Measurements from ENCODE around the gene OIT3. TPM values are rescaled to one million over a fixed set of nuclear protein-coding genes. Genes with fewer than 3 reads are reported as not detected.
"Not testable (repeated sequence)": the region's sequence is repeated elsewhere in the genome, so short reads cannot be mapped to it uniquely, and the experiment has no call there.

Gene OIT3
- total RNA-seq, 1 donor from 2014 or later = 0.18 TPM

DNA sequence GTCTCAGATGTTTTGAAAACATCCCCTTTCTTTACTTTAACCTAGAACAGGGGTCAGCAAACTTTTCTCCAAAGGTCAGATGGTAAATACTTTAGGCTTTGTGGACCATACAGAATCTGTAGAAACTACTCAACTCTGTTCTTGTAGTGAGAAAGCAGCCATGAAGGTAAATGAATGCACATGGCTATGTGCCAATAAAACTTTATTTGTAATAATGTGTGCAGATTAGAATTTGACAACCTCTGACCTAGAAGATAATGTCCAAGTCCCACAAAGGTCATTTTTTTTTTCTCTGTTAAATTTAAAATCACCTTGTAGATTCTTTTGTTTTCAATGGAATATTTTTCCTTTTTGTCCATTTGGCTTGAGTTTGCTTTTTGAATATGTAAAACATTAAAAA is 17.2 kb downstream of the OIT3 start:
- intact Hi-C loops (cut with DNase I) = no loop called here
- DNase-seq (no peak), ATAC-seq (no peak)
- Histone ChIP-seq H3K4me3 (no peak overlapping the region), H3K4me1 (no peaks in the 10 kb centered on the region), H3K36me3 (no peaks in the 10 kb centered on the region), H3K27me3 (ENCODE audit: low read depth) (no peaks in the 10 kb centered on the region), H3K27ac (no peak overlapping the region), H3K9me3 (no peaks in the 10 kb centered on the region)
- TF ChIP-seq, protein P1, sequence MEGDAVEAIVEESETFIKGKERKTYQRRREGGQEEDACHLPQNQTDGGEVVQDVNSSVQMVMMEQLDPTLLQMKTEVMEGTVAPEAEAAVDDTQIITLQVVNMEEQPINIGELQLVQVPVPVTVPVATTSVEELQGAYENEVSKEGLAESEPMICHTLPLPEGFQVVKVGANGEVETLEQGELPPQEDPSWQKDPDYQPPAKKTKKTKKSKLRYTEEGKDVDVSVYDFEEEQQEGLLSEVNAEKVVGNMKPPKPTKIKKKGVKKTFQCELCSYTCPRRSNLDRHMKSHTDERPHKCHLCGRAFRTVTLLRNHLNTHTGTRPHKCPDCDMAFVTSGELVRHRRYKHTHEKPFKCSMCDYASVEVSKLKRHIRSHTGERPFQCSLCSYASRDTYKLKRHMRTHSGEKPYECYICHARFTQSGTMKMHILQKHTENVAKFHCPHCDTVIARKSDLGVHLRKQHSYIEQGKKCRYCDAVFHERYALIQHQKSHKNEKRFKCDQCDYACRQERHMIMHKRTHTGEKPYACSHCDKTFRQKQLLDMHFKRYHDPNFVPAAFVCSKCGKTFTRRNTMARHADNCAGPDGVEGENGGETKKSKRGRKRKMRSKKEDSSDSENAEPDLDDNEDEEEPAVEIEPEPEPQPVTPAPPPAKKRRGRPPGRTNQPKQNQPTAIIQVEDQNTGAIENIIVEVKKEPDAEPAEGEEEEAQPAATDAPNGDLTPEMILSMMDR (IDR thresholded peaks at IDR 0.05) = no peak

DNA sequence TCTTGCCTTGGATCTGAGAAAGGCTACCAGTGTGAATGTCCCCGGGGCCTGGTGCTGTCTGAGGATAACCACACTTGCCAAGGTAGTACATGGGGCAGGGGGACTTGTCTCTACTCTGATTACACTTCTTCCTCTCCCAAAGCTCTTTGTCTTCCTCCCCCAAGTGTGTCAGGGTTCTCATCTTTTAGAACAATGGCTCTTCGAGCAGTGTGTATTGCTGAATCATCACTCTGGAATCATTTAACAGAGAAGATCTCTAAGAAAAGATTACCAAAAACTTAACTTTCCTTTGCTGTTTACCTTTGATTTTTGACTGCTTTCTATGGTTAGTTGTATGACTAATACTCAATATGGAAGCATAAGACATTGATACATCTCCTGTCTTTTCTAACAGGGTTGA is 18.2 kb downstream of the OIT3 start:
- H3K36me3 ChIP-seq = no peaks in the 10 kb centered on the region
- no peaks in the 10 kb centered on the region for H3K9me3 ChIP-seq
- H3K4me3 ChIP-seq = no peak overlapping the region
- H3K4me1 ChIP-seq = no peaks in the 10 kb centered on the region
- ATAC-seq (no peak), DNase-seq (no peak)
- no peak overlapping the region for H3K27ac ChIP-seq
- no peaks in the 10 kb centered on the region for H3K27me3 ChIP-seq (ENCODE audit: low read depth)
- intact Hi-C loops (cut with DNase I) = no loop called here
- TF ChIP-seq, protein P1 (IDR thresholded peaks at IDR 0.05) = no peak

DNA sequence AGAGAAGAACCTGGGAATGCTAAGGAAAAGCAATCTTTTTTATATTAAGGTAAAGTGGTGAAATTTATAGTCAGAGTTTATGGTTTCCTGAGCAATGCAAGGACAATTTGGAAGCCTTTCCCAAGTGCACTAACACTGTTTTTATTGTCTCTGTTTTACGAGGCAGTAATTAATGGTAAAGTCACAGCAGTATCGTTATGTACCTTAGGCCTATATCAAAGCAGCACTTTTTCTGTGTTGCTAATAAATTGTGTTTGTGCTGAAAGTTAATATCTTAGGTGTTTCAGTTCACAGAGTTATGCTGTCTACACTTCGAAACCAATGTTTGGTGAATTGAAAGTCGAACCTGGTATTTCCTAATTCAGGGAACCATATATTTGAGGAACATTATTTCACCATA is 19.2 kb downstream of the OIT3 start:
- intact Hi-C loops (cut with DNase I) = no loop called here
- H3K4me1 ChIP-seq = no peaks in the 10 kb centered on the region
- no peaks in the 10 kb centered on the region for H3K36me3 ChIP-seq
- ATAC-seq (no peak), DNase-seq (no peak)
- no peak overlapping the region for H3K27ac ChIP-seq
- H3K27me3 ChIP-seq (ENCODE audit: low read depth) = no peaks in the 10 kb centered on the region
- no peaks in the 10 kb centered on the region for H3K9me3 ChIP-seq
- no peak overlapping the region for H3K4me3 ChIP-seq
- TF ChIP-seq, protein P1 (IDR thresholded peaks at IDR 0.05) = no peak

DNA sequence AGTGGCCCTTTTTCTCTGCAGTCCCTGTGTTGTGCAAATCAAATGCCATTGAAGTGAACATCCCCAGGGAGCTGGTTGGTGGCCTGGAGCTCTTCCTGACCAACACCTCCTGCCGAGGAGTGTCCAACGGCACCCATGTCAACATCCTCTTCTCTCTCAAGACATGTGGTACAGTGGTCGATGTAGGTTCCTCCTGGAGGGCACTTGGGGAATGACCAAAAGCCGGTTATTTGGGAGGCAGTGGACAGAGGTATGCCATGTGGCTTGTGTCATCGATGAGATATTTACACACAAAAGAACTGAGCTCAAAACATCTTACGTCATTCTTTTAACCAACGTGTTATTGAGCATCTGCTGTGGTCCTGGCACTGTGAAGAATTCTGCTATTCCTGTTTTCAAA is 19.7 kb downstream of the OIT3 start:
- intact Hi-C loops (cut with DNase I) = no loop called here
- DNase-seq = no peak
- TF ChIP-seq, protein P1 (IDR thresholded peaks at IDR 0.05) = no peak
- no peak for ATAC-seq
- no peaks in the 10 kb centered on the region for H3K27me3 ChIP-seq (ENCODE audit: low read depth)
- no peaks in the 10 kb centered on the region for H3K9me3 ChIP-seq
- H3K27ac ChIP-seq = no peak overlapping the region
- no peaks in the 10 kb centered on the region for H3K4me1 ChIP-seq
- no peak overlapping the region for H3K4me3 ChIP-seq
- no peaks in the 10 kb centered on the region for H3K36me3 ChIP-seq

DNA sequence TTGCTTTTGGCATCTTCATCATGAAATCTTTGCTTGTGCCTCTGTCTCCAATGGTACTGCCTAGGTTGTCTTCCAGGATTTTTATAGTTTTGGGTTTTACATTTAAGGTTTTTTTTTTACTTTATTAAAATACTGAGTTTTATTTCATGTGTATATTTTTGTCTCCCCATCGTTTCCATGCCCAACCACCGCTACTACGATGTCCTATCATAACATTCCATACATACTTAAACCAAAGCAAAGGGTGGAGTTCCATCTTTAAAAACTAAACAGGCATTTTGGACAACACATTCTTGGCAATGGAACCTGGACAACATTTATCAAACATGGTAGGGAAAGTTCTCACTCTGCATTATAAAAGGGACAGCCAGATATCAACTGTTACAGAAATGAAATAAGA is 23.7 kb downstream of the OIT3 start:
- H3K4me1 ChIP-seq; H3K27ac ChIP-seq; intact Hi-C loops (cut with DNase I); DNase-seq; H3K36me3 ChIP-seq; H3K9me3 ChIP-seq; ATAC-seq; H3K4me3 ChIP-seq; H3K27me3 ChIP-seq (ENCODE audit: low read depth): not testable (repeated sequence)

DNA sequence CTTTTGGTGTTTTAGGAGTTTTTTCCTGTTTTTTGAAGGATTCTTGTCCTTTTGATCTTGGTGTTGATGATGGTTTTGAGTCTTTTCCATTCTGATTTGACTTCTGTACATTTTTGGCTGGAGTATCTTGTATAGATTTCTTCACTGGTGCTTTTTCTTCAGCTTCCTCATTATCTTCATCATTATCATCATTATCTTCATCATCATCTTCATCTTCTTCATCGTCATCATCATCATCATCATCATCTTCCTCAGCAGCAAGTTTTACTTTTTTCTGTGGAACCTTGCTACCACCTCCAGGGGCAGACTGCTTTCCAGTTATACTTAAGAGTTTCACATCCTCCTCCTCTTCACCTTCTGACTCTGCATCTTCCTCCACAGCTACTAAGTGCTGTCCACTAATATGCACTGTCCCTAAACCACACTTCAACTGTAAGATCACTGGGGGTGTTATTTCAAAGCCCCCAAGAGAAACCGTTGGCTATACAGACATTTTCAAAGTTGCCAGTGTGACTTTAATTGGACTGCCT is 24.3 kb downstream of the OIT3 start:
- H3K9me3 ChIP-seq; ATAC-seq; H3K27me3 ChIP-seq (ENCODE audit: low read depth); H3K36me3 ChIP-seq; H3K27ac ChIP-seq; H3K4me3 ChIP-seq; DNase-seq; intact Hi-C loops (cut with DNase I); H3K4me1 ChIP-seq: not testable (repeated sequence)

DNA sequence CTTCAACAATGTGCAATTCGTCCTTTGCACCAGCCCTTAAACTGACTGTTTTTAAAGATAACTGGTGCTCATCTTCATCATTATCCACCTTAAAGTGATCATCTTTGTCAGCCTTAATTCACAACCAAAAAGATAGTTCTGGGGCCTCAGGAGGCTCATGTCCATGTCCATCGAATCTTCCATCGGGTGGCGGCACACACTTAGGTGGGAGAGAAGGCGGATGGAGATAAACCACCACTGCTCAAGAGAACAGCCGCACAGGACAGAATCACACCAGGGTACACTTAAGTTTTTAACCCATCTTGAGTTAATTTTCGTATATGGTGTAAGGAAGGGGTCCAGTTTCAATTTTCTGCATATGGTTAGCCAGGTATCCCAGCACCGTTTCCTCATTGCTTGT is 24.8 kb downstream of the OIT3 start:
- Histone ChIP-seq H3K27ac (no peak overlapping the region), H3K36me3 (no peaks in the 10 kb centered on the region), H3K27me3 (ENCODE audit: low read depth) (no peaks in the 10 kb centered on the region), H3K4me1 (no peaks in the 10 kb centered on the region), H3K9me3 (peaks cover 9% of the 10 kb centered on the region), H3K4me3 (no peak overlapping the region)
- DNase-seq (no peak), ATAC-seq (no peak)
- TF ChIP-seq, protein P1 (IDR thresholded peaks at IDR 0.05) = no peak
- intact Hi-C loops (cut with DNase I) = no loop called here

DNA sequence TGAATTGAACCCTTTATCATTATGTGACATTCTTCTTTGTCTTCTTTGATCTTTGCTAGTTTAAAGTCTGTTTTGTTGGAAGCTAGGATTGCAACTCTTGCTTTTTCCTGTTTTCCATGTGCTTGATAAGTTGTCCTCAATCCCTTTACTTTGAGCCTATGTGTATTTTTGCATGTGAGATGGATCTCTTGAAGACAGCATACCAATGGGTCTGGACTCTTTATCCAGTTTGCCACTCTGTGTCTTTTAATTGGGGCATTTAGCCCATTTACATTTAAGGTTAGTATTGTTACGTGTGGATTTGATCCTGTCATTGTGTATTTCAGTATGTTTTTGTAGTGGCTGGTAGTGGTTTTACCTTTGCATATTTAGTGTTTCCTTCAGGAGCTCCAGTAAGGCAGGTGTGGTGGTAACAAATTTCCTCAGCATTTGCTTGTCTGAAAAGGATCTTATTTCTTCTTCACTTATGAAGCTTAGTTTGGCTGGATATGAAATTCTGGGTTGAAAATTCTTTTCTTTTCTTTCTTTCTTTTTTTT is 27.7 kb downstream of the OIT3 start:
- H3K4me3 ChIP-seq; DNase-seq; H3K4me1 ChIP-seq; H3K27me3 ChIP-seq (ENCODE audit: low read depth); H3K27ac ChIP-seq; H3K9me3 ChIP-seq; ATAC-seq; intact Hi-C loops (cut with DNase I); H3K36me3 ChIP-seq: not testable (repeated sequence)

All from lower lobe of right lung (tissue), 2 donors.